NCI-H128 (cell line): ENCODE results near the gene SENP7.
"Not testable (repeated sequence)": the region's sequence is repeated elsewhere in the genome, so short reads cannot be mapped to it uniquely, and the experiment has no call there.

Experiments used
- DNase-seq: peaks from one replicate; lab custom pipeline; 2025; ENCODE audit not compliant: unreplicated experiment; lab: John Stamatoyannopoulos, UW

The SENP7 gene

DNA sequence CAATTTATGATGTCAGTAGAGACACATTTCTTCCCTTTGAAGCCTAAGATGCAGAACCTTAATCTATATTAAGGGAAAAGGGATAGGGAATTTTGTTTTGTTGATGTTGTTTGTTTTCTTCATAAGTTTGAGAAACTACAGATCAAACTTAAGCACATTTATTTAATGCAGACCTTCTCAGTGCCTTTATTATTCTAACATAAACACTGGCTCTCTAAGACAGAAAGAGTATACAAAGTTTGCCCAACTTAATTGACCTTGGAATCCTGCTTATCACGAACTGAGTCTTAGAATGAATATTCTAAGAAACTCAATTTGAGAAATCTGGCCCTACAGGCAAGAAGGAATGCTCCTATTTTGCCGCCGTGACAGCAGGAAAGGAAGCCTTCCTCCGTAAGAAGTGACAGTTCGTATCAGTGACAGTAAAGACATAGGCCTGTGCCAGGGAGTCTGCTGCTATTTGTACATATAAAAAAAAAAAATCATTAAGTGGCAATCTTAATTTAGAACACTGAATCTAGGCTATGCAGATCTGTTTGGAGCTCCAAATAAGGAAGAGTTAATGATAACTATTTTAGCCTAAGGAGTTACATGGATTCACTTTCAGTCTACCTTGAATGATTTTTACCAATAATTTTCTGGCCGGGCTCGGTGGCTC is 183.9 kb downstream of the SENP7 start:
- no peak for DNase-seq

- no peak for DNase-seq
Observed at GRCh38 chr3:101325393-101326134, 187.4 kb downstream of the SENP7 start.

DNA sequence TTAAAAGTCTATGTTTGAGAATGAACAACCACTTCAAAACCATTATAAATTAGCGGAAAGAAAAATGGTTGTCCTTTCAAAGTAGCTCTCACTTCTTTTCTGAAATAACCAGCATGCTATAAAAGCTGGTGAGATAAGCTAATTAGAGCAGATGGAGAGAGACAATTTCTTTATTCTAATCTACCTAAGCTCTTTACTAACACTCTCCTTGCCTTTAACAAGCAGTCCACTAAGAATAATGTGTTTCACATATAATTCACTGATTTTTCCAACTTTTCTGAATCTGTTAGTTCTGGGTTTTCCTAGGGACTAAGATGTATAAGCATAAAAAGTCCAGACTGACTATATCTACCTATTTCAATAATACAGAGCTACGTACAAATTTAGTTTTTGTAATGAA is 192.5 kb downstream of the SENP7 start, which contains the start of gene IMPG2:
TSS of gene IMPG2 (minus strand) at position 101 of the 400 bp plus-strand sequence. CDS start 203 bp downstream, outside the sequence.
- DNase-seq: no peak

DNA sequence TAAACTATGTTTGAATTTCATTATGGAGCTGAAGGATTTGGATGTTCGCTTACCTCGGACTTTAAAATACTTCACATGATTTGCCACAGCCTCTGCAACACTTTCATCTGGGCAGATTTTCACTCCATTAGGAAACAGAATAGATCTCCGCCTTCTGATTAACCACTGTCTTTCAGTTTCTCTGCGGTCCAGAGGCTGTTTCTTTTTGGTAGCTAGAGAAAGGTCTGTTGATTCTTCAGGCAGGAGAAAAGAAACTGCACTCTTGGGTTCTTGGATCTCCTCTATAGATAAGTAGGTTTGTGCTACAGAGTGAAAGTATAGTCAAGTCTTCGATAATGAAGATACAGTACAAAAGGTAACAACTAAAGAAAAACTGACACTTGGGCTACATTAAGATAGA is 193.5 kb downstream of the SENP7 start:
- no peak for DNase-seq

- no peak for DNase-seq
Observed at GRCh38 chr3:101312545-101312944, 200.5 kb downstream of the SENP7 start.

- no peak for DNase-seq
Observed at GRCh38 chr3:101311676-101312075, 201.3 kb downstream of the SENP7 start.

- no peak for DNase-seq
Observed at GRCh38 chr3:101310978-101311375, 202.0 kb downstream of the SENP7 start.

DNA sequence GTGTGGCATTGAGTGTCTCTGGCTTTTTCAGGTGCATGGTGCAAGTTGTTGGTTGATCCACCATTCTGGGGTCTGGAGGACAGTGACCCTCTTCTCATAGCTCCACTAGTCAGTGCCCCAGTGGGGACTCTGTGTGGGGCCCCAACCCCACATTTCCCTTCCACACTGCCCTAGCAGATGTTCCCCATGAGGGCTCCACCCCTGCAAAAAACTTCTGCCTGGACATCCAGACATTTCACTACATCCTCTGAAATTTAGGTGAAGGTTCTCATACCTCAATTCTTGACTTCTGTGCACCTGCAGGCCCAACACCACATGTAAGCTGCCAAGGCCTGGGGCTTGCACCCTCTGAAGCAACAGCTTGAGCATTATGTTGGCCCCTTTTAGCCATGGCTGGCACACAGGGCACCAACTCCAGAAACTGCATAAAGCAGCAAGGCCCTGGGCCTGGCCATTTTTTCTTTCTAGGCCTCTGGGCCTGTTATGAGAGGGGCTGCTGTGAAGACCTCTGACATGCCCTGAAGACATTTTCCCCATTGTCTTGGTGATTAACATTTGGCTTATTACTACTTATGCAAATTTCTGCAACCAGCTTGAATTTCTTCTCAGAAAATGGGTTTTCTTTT is 204.8 kb downstream of the SENP7 start:
- not testable (repeated sequence) for DNase-seq

GRCh38 chr3:101303836-101304235 is 209.2 kb downstream of the SENP7 start:
- DNase-seq: no peak

DNA sequence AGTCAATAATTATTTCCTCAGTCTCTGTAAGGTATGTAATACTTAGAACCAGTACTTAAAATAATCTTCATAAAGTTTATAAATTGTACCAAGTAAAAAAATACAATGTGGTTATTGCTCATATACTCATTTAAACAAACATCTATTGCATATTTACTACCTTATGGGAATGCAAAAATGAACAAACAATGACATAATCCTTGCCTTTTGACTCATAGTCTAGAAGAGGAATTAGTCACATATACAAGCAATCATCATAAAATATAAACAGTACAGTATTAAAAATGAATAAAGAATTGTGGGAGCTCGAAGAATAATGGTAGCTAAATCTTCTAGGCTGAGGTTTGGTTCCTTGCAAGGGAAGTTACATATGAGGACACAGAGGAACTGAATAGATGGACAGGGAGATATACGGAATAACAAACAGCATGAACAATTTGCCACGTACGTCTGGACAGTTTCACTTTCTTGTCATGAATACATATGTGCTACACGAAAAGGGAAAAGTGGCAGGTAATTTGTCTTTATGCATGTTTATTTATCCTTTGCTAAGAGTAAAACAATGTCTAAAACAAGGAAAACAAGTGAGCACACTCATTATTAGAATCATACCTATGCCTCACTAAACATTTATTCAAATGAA is 209.8 kb downstream of the SENP7 start:
- no peak for DNase-seq

DNA sequence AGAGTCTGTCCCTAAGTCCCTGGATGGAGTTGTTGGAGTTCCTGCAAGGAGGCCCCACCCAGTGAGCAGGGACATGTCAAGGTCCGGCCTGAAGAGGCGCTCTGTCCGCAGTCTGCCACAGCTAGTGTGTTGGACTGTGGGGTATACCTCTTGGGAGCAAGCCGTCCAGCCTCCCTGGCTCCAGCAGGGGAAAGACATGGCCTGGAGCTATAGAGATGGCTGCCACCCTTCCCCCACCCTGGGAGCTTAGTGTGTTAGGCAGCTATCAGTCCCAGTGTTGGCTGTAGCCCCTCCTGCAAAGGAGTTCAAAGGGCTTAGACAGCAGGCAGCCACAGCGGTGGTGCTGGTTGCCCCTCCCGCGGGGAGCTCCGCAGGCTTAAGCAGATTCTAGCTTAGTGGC is 212.9 kb downstream of the SENP7 start:
- DNase-seq: no peak

GRCh38 chr3:101292027-101292426 is 221.0 kb downstream of the SENP7 start:
- no peak for DNase-seq

- DNase-seq: no peak
Observed at GRCh38 chr3:101288294-101288693, 224.7 kb downstream of the SENP7 start.

- DNase-seq: no peak
Observed at GRCh38 chr3:101284757-101285156, 228.3 kb downstream of the SENP7 start.

- no peak for DNase-seq
Observed at GRCh38 chr3:101281521-101282030, 231.4 kb downstream of the SENP7 start.

DNA sequence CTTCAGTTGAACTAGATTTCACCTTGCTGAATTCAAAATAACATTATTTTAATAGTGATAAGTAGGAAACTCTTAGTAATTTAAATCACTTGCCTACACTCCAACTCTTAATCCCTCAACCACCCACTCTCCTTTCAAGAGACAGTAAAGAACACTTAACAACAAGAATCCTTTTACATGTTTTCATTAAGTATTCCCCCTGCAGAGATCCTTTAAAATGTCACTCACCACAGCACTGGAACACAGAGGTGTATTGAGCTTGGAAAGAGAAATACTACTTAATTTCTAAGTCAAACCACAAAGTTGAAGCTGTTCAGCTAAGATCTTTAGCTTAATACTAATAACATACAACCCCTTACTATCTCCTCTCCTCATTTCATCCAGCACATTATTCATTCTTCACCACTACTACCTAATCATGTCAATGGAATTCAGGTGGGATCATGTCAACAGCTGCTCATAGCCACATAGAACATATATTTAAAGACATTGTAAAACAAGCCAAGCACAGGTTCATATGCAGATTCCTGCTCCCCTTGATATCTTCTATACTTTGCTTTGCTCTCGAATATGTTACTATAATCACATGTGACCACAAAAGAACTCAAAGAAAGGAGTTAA is 233.1 kb downstream of the SENP7 start:
- no peak for DNase-seq

- DNase-seq: no peak
Observed at GRCh38 chr3:101279162-101279561, 233.8 kb downstream of the SENP7 start.

DNA sequence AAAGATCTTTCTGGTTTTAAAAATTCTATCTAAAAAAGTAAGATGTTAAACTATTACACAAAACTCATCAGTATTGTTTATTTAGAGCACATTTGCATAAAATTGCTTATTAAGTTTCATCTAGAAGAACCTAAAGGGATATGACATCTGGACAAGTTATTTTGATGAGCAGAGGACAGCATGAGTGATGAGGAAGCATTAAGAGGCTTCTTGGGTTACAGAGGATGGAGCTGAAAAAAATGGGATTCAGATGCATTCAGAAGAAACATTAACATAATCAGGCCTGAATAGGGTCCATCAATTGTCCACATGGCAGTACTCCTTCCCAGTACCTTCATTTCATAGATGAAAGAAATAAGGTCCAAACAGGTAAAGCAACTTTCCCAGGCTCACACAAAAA is 234.3 kb downstream of the SENP7 start:
- DNase-seq: no peak
